D721Med (cell line): ENCODE measurements around the gene SCAPER.

Source experiments
- DNase-seq: peaks from one replicate; pipeline ENCODE4 v3.0.0; 2011; ENCODE audit warnings: low spot score; ENCODE audit not compliant: insufficient read length
- FAIRE-seq: peaks from 2 replicates; lab custom pipeline; 2011; peaks lifted over from hg19 to GRCh38; lab: Jason Lieb, UNC
- CTCF ChIP-seq: IDR thresholded peaks from 2 replicates; pipeline ENCODE4 v1.5.1; 2012; ENCODE audit warnings: mild to moderate bottlenecking, control low read depth; ENCODE audit not compliant: insufficient read depth; ENCODE audit errors: missing control alignments

The SCAPER gene

GRCh38 chr15:76391309-76391708 is 513.8 kb downstream of the SCAPER start:
- FAIRE-seq (no peak), DNase-seq (no peak)
- TF ChIP-seq CTCF = no peak

GRCh38 chr15:76390571-76390970 is 514.6 kb downstream of the SCAPER start:
- TF ChIP-seq CTCF = no peak
- FAIRE-seq (no peak), DNase-seq (no peak)

GRCh38 chr15:76386926-76387325 is 518.2 kb downstream of the SCAPER start:
- FAIRE-seq (no peak), DNase-seq (no peak)
- TF ChIP-seq CTCF = no peak

- no peak for TF ChIP-seq CTCF
- no peak for DNase-seq
- no peak for FAIRE-seq
Observed at GRCh38 chr15:76386178-76386577, 519.0 kb downstream of the SCAPER start.

GRCh38 chr15:76384409-76384808 is 520.7 kb downstream of the SCAPER start:
- DNase-seq (no peak), FAIRE-seq (no peak)
- no peak for TF ChIP-seq CTCF

GRCh38 chr15:76382987-76383728 is 522.0 kb downstream of the SCAPER start:
- no peak for FAIRE-seq
- no peak for TF ChIP-seq CTCF
- DNase-seq = no peak

GRCh38 chr15:76381366-76381765 is 523.8 kb downstream of the SCAPER start:
- TF ChIP-seq CTCF = no peak
- no peak for FAIRE-seq
- DNase-seq = no peak
